GM12801 (cell line): Measurements from ENCODE around the gene GSN.

Source experiments
- TF ChIP-seq, protein P1 (sequence below): IDR thresholded peaks from one replicate; pipeline ENCODE4 v1.5.1; 2011; ENCODE audit warnings: control low read depth; ENCODE audit not compliant: insufficient read length; ENCODE audit errors: extremely low read depth

GSN gene

DNA sequence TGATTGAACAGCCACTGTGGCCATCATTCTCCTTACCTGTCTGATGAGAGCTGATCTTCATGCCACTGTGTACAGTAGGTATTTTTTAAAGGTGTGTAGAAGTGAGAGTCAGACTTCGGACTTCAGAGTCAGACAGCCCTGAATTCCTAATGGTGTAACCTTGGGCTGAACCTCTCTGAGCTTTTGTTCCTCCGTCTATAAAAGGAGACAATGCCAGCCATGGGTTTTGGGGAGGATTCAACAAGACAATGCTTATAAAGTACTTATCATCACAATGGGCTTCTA is 18.7 kb downstream of the GSN start:
- TF ChIP-seq, protein P1, sequence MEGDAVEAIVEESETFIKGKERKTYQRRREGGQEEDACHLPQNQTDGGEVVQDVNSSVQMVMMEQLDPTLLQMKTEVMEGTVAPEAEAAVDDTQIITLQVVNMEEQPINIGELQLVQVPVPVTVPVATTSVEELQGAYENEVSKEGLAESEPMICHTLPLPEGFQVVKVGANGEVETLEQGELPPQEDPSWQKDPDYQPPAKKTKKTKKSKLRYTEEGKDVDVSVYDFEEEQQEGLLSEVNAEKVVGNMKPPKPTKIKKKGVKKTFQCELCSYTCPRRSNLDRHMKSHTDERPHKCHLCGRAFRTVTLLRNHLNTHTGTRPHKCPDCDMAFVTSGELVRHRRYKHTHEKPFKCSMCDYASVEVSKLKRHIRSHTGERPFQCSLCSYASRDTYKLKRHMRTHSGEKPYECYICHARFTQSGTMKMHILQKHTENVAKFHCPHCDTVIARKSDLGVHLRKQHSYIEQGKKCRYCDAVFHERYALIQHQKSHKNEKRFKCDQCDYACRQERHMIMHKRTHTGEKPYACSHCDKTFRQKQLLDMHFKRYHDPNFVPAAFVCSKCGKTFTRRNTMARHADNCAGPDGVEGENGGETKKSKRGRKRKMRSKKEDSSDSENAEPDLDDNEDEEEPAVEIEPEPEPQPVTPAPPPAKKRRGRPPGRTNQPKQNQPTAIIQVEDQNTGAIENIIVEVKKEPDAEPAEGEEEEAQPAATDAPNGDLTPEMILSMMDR: no peak

DNA sequence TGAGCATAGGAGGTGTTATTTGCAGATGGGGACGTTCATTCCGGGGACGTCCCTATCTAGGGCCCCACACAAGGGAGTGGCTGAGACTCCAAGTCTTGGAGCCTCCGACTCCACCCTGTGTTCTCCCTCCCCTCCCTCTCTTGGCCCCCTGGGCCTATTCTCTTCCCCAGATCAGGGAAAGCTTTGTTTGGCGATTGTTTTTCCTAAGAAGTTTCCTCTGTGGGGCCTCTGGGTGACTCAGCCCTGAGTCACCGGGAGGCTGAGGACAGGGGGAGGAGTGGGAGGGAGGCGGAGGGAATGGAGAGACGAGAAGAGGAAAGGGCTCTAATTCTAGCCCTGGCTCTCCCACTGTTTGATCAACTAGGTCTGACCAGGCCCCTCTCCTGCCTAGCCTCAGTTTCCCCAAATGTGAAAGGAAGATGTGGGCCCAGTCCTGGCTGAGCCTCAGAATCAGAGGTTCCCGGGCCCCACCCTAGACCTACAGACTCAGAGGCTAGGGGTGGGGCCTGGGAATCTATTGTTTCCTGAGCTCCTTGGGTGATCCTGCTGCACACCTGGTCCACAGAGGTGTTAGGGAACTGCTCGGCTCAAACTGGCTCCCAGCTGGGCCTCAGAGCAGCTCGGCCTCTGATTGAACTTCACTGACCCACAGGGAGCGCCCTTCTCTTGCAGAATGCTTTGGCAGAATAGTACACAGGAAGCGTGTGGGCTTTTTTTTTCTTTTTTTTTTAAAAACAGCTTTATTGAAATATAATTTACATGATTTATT is 19.2 kb downstream of the GSN start:
- TF ChIP-seq, protein P1: no peak

DNA sequence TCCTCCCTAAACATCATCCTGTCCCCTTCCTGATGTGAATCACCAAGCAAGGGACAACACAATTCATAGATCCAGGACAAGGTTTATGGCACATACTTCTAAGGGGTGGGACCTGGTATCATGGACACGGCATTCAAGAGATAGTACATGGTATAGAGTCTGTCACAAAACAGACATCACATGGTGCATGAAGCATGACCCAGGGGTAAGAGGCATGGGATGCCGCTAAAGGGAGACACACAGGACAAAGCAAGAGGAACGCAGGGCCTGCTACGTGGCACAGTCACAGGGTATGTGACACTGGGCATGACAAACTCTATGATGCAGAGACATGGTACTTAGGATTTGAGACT is 20.7 kb downstream of the GSN start:
- TF ChIP-seq, protein P1: no peak

DNA sequence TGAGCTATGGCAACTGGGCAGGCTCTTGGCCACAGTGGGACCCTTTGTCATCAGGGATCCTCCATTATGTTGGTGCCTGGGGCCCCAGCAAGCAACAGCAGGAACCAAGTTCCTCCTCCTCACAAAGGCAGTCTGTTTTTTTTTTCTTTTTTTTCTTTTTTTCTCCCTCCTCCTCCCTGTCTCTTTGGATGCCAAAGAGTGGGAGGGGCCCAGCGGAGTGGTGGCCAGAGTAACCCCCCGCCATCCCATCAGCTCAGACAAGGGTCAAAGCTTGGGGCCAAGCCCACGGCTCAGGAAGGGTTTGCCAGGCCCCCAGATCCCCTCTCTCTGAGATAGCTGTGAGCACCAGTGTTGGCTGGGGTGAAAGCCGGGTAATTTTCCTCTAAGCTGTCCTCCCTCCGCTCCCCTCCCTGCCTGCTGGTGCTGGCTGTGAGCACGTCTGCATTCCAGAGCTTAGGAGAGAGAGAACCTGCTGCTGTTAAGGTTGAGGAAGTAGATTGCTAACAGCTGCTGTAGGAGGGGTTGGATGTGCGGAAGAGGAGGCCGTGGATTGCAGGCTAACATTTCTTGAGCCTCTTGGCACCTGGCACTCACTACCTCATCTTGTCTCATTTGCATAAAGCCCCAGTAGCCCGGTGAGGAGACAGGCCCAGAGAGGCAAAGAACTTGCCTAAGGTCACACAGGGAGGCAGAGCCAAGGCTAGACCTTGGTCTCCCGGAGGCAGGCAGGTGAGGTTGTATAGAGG is 21.2 kb downstream of the GSN start:
- TF ChIP-seq, protein P1: no peak

DNA sequence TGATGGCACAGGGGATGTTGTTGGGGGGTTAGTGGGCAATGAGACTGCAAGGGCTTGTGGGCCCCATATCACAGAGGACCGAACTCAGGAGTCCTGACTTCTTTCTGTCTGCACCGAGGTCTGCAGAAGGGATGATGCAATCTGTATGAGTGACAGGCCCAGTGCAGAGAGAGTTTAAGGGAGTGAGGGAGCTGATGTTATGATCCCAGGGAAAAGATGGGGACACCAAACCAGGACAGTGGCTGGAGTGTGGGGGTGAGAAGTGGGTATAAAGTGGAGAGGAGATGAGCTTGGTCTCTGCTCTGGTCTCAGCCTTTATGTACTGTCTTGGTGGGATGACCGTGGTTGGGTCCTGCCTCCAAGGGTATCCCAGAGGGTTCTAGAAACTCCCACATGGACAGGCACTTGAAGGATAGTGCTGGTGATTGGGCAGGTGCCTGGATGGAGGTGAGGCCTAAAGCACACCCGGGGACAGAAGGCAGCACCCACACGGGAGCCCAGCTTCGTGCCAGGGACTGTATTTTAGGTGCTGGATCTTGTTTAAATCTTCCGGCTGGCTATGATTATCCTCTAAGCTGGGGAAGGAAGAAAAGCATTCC is 21.9 kb downstream of the GSN start:
- TF ChIP-seq, protein P1: no peak

DNA sequence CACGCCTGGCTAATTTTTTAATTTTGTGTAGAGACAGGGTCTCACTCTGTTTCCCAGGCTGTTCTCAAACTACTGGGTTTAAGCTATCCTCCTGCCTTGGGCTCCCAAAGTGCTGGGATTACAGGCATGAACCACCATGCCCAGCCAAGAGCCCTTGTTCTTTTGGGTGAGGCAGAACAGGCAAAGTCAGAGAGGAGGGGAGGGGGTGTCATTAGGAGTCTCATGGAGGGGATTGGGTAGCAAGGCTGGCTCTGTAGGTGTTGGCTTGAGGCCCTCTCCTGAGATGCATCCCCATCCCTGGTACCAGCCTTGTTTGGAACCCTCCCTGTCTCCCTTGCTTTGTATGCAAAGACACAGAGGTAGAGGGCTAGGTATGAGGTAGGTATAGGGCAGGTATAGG is 24.1 kb downstream of the GSN start:
- TF ChIP-seq, protein P1: no peak

DNA sequence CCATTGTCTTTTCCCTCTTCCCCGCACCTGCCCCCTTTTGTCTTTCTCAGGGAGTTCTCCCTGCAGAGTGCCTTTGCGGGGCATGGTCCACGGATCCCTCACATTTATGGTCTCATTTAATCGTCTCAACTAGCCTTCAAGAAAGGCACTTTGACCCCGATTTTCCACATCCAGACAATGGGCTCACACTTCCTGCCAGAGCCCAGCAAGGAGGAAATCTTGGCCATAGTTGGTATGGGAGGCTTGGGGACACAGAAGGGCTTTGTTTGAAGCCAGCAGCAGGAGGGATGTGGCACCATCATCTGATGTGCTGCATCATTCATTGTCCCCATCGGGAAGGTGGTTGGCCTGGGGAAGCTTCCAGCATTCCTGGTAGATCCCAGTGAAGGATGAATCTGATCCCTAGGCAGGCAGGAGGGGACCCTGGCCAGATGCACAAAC is 24.9 kb downstream of the GSN start:
- TF ChIP-seq, protein P1: no peak
